ENCODE data around the gene ZNF827.
A peak's percentile ranks its signal among the peaks of the same experiment; 100 is the strongest.

GRCh38 chr4:145937971-145938611 is 532 bp downstream of the ZNF827 start:
- no peak for TF ChIP-seq RARB (CRISPR knock-in tag; IDR thresholded peaks at IDR 0.05)
- TF ChIP-seq ZNF8 (CRISPR knock-in tag; IDR thresholded peaks at IDR 0.05), result no peak
- peak; percentile 52; the same call in 1 of the 2 replicates for TF ChIP-seq PATZ1 (CRISPR knock-in tag; IDR thresholded peaks at IDR 0.05; ENCODE audit: borderline replicate concordance)
- TF ChIP-seq ZFP30 (CRISPR knock-in tag; IDR thresholded peaks at IDR 0.05), result no peak
- TF ChIP-seq ZFP3 (CRISPR knock-in tag; IDR thresholded peaks at IDR 0.05), result no peak
- TF ChIP-seq ESRRG (CRISPR knock-in tag; IDR thresholded peaks at IDR 0.05), result no peak
- no peak for TF ChIP-seq ARNTL (CRISPR knock-in tag; IDR thresholded peaks at IDR 0.05; ENCODE audit: borderline replicate concordance, low read depth)
- no peak for TF ChIP-seq GLIS3 (CRISPR knock-in tag; IDR thresholded peaks at IDR 0.05)
- no peak for TF ChIP-seq ZNF565 (CRISPR knock-in tag; conservative IDR thresholded peaks at IDR 0.05; ENCODE audit: low read depth)
